ENCODE results near the gene WWP2. TPM values are rescaled to one million over a fixed set of nuclear protein-coding genes. Genes with fewer than 3 reads are reported as not detected.

The WWP2 gene
- total RNA-seq, 1 donor = 28.5 TPM

- no peak for TF ChIP-seq CTCF (IDR thresholded peaks at IDR 0.05; ENCODE audit: insufficient read depth, low read depth, low read length)
- no peak overlapping the region for H3K4me3 ChIP-seq (ENCODE audit: low read depth, low read length)
- DNase-seq (ENCODE audit: low read depth) = no peak
Observed at GRCh38 chr16:69924041-69924775, 162.1 kb downstream of the WWP2 start.

- DNase-seq (ENCODE audit: low read depth) = peak; percentile 71
- H3K4me3 ChIP-seq (ENCODE audit: low read depth, low read length) = peak overlapping the region; percentile 31
- TF ChIP-seq CTCF (IDR thresholded peaks at IDR 0.05; ENCODE audit: insufficient read depth, low read depth, low read length) = no peak
Observed at GRCh38 chr16:69924777-69925191, 162.7 kb downstream of the WWP2 start.

GRCh38 chr16:69925311-69925710 is 163.2 kb downstream of the WWP2 start:
- no peak for DNase-seq (ENCODE audit: low read depth)

GRCh38 chr16:69926241-69926640 is 164.1 kb downstream of the WWP2 start:
- no peak for DNase-seq (ENCODE audit: low read depth)
- no peak overlapping the region for H3K4me3 ChIP-seq (ENCODE audit: low read depth, low read length)
- no peak for TF ChIP-seq CTCF (IDR thresholded peaks at IDR 0.05; ENCODE audit: insufficient read depth, low read depth, low read length)

More at GRCh38 chr16:69925311-69925710, 163.2 kb downstream of the WWP2 start:
- TF ChIP-seq CTCF (IDR thresholded peaks at IDR 0.05; ENCODE audit: insufficient read depth, low read depth, low read length) = no peak
- H3K4me3 ChIP-seq (ENCODE audit: low read depth, low read length) = peak overlapping the region; percentile 31

- H3K4me3 ChIP-seq (ENCODE audit: low read depth, low read length) = no peak overlapping the region
- DNase-seq (ENCODE audit: low read depth) = peak; percentile 74
Observed at GRCh38 chr16:69927056-69927757, 165.1 kb downstream of the WWP2 start.

GRCh38 chr16:69928856-69929400 is 166.8 kb downstream of the WWP2 start:
- TF ChIP-seq CTCF (IDR thresholded peaks at IDR 0.05; ENCODE audit: insufficient read depth, low read depth, low read length) = no peak
- no peak for DNase-seq (ENCODE audit: low read depth)
- no peak overlapping the region for H3K4me3 ChIP-seq (ENCODE audit: low read depth, low read length)

More at GRCh38 chr16:69927056-69927757, 165.1 kb downstream of the WWP2 start:
- TF ChIP-seq CTCF (IDR thresholded peaks at IDR 0.05; ENCODE audit: insufficient read depth, low read depth, low read length) = no peak
